ENCODE results near the gene NPFF. TPM values are rescaled to one million over a fixed set of nuclear protein-coding genes. Genes with fewer than 3 reads are reported as not detected.

The NPFF gene
- total and polyA plus RNA-seq, 12 donors: not detected

DNA sequence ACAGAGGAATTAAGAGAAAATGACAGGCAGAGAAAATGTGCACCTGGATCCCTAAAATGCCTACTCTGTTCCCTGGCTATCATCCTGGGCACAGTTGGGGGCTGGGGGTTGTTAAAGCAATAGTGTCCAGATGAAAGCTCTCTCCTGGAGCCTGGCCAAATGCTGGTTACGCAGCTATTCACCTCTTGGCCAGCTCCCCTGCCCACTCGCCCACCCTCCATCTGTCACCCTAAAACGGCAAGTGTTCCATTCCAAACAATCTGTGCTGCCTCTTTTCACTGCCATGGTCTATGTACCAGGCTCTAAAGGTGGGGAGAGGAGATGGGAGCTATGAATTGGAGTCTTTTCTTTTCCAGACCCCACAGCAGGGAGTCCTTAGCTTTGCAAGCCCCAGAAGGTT is 24.7 kb upstream of the NPFF start:
- Histone ChIP-seq H3K27me3 (no peaks in the 10 kb centered on the region), H3K9me3 (no peaks in the 10 kb centered on the region), H3K36me3 (peaks cover 0 to 100% (median 71%) of the 10 kb centered on the region in 9 donors), H3K4me1 (peaks cover 0 to 10% (median 0%) of the 10 kb centered on the region in 9 donors), H3K27ac (no peak overlapping the region), H3K4me3 (no peak overlapping the region)
- TF ChIP-seq, protein P1, sequence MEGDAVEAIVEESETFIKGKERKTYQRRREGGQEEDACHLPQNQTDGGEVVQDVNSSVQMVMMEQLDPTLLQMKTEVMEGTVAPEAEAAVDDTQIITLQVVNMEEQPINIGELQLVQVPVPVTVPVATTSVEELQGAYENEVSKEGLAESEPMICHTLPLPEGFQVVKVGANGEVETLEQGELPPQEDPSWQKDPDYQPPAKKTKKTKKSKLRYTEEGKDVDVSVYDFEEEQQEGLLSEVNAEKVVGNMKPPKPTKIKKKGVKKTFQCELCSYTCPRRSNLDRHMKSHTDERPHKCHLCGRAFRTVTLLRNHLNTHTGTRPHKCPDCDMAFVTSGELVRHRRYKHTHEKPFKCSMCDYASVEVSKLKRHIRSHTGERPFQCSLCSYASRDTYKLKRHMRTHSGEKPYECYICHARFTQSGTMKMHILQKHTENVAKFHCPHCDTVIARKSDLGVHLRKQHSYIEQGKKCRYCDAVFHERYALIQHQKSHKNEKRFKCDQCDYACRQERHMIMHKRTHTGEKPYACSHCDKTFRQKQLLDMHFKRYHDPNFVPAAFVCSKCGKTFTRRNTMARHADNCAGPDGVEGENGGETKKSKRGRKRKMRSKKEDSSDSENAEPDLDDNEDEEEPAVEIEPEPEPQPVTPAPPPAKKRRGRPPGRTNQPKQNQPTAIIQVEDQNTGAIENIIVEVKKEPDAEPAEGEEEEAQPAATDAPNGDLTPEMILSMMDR (IDR thresholded peaks at IDR 0.05): no peak
- DNase-seq: no peak
- 58 to 64% methylated on average over 3 of the region's 3 CpGs for WGBS, 2 donors
- intact Hi-C loops (cut with DNase I): no loop called here
- ATAC-seq: no peak

DNA sequence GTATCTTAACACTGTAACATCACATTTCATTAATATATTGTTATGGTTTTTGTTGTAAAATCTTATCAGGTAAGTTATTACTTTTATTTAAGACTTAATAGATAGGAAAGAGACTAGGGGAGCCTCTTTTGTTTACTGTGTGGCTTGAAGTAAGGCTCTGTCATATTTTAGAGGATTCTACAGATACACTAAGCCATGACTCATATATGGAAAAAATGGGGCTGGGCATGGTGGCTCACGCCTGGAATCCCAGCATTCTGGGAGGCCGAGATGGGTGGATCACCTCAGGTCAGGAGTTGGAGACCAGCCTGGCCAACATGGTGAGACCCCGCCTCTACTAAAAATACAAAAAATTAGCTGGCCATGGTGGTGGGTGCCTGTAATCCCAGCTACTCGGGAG is 23.6 kb upstream of the NPFF start:
- Histone ChIP-seq H3K9me3 (no peaks in the 10 kb centered on the region), H3K27me3 (no peaks in the 10 kb centered on the region), H3K4me1 (peaks cover 0 to 10% (median 0%) of the 10 kb centered on the region in 9 donors), H3K4me3 (no peak overlapping the region), H3K27ac (no peak overlapping the region), H3K36me3 (peaks cover 0 to 100% (median 64%) of the 10 kb centered on the region in 9 donors)
- intact Hi-C loops (cut with DNase I): no loop called here
- TF ChIP-seq, protein P1 (IDR thresholded peaks at IDR 0.05): no peak
- 96 to 97% methylated on average over 4 of the region's 4 CpGs for WGBS, 2 donors
- ATAC-seq: no peak
- no peak for DNase-seq

DNA sequence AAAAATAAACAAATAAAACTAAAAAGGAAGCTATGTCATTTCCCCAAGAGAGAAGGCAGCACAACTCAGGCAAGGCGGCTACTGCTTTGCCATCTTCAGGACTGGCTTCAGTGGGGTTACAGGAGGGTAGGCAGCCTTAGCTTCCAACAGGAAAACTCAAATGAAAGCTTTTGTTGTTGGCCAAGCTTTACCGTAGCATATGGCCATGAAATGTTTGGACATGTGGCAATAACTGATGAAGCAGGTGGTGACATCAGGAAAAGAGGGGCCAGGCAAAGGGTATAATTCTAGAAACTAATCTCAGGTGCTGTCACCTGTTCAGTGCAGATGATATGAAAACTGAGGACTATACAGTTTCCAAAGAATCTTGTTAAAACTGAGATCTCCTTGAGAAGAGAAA is 22.8 kb upstream of the NPFF start:
- 93 to 94% methylated on average over 2 of the region's 2 CpGs for WGBS, 2 donors
- H3K4me3 ChIP-seq: no peak overlapping the region
- no peaks in the 10 kb centered on the region for H3K9me3 ChIP-seq
- no peak for ATAC-seq
- H3K27ac ChIP-seq: no peak overlapping the region
- no peak for DNase-seq
- H3K36me3 ChIP-seq: peaks cover 0 to 100% (median 64%) of the 10 kb centered on the region in 9 donors
- TF ChIP-seq, protein P1 (IDR thresholded peaks at IDR 0.05): no peak
- intact Hi-C loops (cut with DNase I): no loop called here
- H3K27me3 ChIP-seq: no peaks in the 10 kb centered on the region
- H3K4me1 ChIP-seq: peaks cover 0 to 10% (median 0%) of the 10 kb centered on the region in 9 donors

DNA sequence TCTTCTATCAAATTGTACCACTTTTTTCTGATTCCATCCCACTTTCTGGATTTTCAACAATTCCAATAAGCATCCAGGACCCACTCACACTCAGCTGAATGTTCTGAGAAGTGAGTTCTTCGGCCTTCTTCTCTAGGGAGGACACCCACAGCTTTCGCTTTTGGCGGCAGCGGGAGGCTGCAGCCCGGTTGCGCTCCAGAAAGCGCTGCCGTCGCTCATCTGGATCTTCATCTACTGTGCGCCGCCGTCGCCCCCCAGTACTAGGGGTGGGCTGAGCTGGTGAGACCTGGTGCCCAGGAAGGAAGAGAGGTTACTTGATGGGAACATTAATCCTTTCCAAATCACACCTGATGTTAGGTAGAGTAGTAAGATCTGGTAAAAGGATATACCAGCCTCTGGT is 17.2 kb upstream of the NPFF start:
- TF ChIP-seq, protein P1 (IDR thresholded peaks at IDR 0.05): no peak
- Histone ChIP-seq H3K36me3 (peaks cover 0 to 100% (median 65%) of the 10 kb centered on the region in 9 donors), H3K9me3 (no peaks in the 10 kb centered on the region), H3K4me1 (no peaks in the 10 kb centered on the region), H3K27ac (no peak overlapping the region), H3K27me3 (no peaks in the 10 kb centered on the region), H3K4me3 (no peak overlapping the region)
- intact Hi-C loops (cut with DNase I): no loop called here
- 95 to 96% methylated on average over 13 of the region's 13 CpGs for WGBS, 2 donors
- ATAC-seq: peak in 1 of 8 donors; percentile 11
- no peak for DNase-seq
